ENCODE measurements around the gene GPATCH2.
"Not testable (repeated sequence)": the region's sequence is repeated elsewhere in the genome, so short reads cannot be mapped to it uniquely, and the experiment has no call there.

The GPATCH2 gene

DNA sequence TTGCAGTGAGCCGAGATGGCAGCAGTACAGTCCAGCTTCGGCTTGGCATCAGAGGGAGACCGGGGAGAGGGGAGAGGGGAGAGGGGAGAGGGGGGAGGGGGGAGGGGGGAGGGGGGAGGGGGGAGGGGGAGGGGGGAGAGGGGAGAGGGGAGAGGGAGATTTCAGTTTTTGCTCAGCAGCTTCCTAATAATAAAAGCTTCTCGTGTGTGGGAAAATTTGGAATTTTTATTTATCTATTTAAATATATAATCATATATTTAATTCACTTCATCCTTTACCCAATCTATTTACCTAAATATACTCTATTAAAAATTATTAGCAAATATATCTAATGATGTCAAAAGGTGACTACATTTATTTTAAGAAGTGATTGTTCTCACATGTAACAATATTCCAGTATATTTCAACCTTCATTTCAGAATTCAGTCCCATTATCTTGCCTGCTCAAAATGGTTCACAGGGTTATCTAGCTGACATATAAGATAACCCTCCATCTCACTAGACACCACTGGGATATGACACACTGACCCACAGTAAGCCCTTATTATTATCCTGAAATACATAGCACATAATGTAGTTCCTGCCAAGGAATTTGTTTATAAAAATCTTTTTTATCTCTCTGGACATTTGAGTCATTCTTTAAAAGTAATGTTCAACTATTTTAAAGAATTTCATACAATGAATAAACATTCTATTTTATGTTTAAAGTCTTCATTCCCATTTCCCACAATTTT is 105.9 kb downstream of the GPATCH2 start:
- DNase-seq: no peak

DNA sequence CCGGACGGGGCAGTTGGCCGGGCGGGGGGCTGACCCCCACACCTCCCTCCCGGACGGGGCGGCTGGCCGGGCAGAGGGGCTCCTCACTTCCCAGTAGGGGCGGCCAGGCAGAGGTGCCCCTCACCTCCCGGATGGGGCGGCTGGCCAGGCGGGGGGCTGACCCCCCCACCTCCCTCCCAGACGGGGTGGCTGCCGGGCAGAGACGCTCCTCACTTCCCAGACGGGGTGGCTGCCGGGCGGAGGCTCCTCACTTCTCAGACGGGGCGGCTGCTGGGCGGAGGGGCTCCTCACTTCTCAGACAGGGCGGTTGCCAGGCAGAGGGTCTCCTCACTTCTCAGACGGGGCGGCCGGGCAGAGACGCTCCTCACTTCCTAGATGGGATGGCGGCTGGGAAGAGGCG is 107.0 kb downstream of the GPATCH2 start:
- not testable (repeated sequence) for DNase-seq

DNA sequence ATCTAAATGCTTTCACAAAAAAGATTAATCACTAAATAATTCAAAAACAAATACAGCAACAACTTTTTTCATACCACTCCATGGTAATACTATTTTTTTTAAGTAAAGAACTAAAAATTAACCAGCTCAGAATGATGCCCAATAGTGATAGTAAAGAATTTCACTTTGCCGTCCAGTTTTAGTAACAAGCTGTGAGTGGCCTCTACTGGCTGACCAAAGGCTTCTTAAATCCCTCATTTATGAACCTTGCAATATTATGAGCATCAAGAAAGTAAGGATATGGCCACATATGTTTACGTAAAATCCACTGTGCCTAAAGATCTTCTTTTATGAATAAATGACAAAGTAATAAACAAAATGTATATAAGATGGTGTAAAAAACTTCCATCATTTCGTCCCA is 108.6 kb downstream of the GPATCH2 start:
- DNase-seq: no peak

DNA sequence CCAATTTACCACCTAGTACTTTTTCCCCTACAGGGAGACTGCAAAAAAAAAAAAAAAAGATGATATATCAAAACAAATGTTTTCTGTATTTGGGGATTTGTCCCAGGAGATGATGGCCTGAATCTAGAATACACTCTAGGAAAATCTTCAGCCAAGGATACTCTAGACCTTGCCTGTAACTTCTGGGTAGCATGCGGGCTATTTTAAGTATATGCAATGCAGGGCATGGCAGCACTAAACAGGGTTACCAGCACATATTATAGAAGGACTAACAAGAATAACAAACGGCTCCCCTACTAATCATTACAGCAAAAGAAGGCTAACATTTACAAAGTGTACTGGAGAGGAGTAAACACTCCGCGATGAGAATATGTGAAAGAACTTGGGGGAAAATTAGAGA is 109.6 kb downstream of the GPATCH2 start:
- no peak for DNase-seq

DNA sequence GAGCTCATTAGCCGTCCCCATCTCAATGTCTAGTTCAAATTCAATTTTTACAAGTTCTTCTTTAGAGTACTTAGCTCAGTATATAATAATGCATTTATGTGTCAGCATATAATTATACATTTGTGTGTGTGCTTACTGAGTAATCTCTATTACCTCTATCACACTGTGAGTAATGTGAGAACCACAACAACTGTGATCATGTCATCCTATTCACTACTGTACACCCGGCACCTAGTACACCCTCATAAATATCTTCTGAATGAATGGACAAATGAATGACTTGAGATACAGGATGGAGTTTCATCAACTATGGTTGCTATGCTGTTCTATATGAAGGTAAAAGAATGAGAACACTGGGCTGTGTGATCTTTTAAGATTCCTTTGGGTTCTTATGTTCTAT is 124.0 kb downstream of the GPATCH2 start:
- DNase-seq: no peak

DNA sequence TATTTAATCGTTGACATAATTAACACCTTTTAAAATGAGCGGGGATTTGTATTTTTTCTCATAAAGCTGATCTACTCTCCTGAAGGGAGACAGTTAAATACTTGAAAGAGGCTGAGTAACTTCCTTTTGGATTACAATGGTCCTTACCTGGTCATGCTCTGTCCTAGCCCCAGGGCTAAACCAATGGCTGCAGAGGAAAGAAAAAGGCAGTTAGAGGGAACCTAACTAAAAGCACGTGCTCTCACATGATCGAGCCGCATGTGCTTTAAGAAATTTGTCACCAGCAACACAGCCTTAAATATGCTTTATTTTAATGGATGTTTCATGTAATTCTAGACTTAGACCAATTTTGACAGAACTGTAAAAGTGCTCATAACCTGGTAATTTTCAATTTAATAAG is 132.7 kb downstream of the GPATCH2 start:
- DNase-seq: peak; percentile 54

DNA sequence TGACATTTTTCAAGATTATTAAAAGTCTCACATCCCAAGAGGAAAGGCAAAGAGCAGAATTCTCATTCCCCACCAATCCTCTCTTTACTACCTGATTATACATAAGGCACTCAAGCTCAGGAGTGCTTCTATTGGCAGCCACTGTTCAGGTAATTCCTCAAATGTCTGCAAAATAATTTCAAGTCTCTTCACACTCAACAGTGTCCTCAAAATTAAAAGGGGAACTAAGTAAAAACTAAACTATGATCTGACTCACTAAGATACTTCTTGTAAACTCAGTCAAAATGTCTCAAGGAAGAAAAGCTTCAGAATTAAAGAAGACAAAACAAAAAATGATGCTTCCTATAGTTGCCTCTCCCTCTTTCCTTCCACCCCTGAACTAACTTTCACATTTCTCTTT is 135.6 kb downstream of the GPATCH2 start:
- DNase-seq: no peak

DNA sequence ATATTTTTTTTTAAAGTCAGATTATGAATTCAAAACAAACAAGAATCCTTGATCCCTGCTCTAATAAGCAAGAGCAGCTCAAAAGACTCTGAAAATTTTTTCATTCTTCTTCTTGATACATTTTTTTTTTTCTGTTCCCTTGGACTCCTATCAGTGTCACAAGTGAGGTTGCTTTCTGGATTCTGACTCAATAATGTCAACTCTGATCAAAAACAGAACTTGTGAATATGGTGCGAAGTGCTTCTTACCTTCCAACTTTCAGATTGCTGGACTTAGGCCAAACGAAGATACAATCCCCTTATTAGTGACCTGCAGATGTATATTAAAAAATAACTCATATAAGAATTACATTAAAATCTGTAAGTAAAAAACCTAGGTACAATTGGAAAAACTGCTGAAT is 136.1 kb downstream of the GPATCH2 start:
- no peak for DNase-seq

DNA sequence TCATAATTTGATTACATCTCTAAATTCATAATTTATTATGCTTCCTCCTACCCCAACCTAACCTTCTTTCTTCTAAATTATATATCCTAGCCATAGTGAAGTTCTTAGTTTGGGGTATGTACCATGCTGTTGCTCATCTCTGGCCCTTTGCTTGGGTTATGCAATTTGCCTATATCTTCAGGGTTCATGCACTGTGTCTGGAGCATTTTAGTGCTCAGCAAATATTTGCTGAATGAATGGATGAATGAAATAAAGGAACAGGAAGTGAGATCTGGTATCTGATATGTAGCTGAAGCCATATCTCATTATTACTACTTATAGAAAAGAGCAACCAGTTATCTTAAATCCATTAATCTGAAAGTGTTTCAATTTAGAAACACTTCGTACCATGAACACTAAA is 137.6 kb downstream of the GPATCH2 start:
- no peak for DNase-seq

DNA sequence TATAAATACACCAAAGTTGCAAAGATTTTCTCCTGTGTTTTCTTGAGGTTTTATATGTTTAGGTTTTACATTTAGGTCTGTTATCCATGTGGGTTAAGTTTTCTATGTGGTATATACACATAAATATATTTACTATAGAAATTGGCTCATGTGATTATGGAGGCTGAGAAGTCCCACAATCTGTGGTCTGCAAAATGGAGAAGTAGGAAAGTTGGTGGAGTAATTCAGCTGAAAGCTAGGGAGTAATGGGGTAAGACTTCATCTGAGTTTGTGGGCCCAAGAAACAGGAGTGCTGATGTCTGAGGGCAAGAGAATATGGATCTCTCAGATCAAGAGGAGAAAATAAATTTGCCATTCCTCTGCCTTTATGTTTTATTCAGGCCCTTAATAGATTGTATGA is 146.0 kb downstream of the GPATCH2 start:
- no peak for DNase-seq

DNA sequence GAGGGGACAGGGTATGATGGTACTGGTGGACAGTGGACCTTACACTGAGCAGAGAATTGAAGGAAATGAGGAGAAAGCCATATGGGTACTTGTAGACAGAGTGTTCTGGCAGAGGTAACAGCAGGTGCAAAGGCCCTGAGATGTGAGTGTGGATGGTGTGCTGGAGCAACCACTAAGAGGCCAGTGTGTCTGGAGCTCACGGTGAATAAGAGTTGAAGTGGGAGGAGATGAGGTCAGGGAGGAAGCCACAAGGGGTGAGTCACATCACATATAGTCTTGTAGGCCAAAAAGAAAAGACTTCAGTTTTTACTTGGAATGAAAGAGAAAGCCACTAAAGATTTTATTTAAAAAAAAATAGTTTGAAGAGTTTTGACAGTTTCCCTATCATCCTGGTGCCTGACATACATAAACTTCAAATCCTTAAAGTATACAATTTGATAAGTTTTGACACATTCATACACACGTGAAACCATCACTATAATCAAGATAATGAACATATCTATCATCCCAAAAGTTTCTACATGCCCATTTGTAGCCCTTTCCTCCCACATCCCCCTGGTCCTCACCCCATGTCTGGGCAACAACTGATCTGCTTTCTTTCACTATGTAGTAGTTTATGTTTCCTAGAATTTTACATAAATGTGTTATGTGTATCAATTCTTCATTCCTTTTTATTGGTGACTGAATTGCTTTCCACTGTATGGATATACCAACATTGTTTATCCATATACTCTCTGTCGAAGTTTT is 148.4 kb downstream of the GPATCH2 start:
- DNase-seq: peak; percentile 60

DNA sequence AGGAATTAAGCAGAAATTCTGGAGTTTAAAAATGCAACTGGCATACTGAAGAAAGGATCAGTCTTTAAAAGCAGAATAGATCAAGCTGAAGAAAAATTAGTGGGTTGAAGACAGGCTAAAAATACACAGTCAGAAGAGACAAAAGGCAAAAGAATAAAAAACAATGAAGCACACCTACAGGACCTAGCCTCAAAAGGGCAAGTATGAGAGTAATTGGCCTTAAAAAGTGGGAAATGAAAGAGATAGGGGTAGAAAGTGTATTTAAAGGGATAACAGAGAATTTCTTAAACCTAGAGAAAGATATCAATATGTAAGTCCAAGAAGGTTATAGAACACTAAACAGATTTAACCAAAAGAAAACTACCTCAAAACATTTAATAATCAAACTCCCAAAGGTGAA is 152.4 kb downstream of the GPATCH2 start:
- DNase-seq: no peak

DNA sequence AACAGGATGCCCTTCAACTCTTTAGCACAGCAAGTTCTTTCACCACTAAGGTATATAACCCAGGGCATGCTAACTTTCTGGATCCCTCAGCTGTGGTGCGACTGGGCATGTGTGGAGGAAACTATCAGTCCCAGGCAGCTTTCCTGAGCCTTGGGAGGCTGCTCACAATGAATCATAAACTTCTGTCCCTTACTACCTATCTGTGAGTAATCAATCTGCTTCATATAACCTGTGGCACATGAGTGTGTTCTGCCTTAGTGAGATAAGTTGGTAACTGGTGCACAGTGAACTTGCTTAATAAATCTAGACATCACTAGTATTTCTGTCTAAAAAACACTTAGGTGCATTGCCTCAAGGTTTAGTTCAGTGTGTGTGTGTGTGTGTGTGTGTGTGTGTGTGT is 158.0 kb downstream of the GPATCH2 start:
- DNase-seq: no peak

DNA sequence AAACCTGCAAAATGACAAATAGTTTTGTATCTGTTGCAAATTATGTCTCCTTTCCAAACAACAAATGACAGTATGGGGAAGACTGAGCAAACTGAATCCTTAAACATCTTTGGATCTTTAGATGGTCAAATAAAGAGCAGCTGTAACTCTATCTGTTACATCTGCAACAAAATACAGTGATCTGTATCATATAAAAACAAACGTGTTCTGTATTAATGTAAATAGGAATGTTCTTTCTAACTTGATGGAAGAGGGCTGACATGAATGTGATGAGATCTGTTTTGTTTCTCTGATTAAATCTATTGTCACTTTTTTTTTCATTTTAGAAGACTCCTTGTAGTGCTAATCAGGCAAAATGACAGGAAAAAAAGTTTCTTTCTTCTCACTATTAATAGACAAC is 159.5 kb downstream of the GPATCH2 start:
- DNase-seq: no peak

DNA sequence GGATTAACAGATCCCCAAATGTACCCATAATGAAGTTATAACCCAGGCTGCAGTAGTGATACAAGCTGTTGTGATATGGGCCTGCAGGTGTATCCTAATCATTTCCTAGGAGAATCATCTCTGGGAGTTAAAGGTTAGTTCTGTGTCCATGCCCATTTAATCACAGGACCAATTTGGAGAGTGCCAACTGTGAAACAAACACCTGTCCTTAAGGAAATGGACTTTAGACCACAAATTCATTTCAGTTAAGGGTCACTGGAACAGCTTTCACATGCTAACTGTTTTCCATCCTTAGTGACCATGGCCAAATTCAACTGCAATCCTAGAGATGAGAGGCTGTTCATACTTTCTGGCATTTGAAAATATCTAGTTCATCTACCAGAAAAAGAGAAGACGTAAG is 160.9 kb downstream of the GPATCH2 start:
- DNase-seq: no peak

DNA sequence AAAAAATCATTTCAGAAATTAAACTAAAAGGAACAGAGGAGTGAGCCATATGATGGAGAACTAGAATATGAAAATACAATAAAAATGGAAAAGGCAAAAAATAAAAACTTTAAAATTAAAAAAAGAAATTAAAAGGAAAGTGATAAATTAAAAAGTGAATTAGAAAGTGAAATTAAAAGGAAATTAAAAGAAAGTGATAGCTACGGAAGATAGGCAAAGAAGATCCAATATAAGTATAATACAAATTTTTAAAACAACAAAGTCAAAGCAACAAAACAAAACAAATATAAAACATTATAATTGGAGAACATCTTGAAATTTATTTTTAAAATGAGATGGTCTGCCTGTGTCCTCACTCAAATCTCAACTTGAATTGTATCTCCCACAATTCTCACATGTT is 165.8 kb downstream of the GPATCH2 start:
- DNase-seq: no peak

DNA sequence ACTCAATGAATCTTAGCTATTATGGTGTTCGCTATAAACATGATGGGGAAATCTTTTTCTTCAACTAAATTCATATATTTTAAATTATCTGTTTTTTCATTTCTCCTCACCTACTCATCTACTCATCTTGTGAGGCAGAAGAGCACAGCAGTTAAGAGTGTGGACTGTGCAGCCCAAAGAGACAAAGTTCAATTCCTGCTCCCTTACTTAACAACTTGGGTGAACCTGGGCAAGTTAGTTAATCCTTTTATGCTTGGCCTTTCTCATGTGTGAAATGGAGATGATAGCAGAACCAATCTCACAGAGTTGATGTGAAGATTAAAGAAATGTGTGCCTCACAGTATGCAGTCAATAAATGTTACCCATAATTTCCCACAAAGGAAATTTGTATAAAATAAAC is 168.2 kb downstream of the GPATCH2 start:
- DNase-seq: no peak

DNA sequence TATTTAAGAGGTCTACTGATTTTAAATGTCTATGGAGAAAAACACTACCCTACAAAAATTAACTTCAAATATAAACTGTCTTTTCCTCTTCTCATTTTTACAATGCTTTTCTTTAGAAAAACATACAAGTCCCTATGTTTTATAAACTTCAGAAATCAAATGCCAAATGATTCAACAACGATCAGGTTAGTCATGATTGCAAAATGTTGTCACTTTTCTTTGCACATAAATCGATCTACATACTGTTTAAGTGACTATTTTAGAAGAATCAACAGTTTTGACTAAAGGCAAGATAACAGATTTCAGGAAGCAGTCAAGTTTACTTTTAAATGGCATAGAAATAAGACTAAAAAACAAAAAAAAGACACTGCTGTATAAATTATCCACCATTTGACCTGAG is 168.7 kb downstream of the GPATCH2 start:
- no peak for DNase-seq

DNA sequence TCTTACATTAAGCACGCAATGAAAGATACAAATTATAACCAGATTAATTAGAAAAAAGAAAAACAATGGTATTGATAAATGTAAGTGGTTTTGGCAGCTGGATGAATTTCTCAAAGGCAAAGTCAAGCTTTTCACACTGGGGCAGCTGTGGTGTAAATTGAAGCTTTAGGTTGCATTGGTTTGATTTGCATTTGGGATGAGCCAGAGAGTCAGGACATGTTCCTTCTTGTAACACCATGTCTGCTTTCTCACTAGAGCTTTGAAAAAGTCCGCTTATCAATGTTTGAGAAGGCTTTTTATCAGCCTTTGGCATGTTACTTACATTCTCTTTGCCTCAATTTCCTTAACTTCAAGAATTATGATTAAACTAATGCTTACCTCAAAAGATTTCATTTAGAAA is 173.9 kb downstream of the GPATCH2 start:
- no peak for DNase-seq

DNA sequence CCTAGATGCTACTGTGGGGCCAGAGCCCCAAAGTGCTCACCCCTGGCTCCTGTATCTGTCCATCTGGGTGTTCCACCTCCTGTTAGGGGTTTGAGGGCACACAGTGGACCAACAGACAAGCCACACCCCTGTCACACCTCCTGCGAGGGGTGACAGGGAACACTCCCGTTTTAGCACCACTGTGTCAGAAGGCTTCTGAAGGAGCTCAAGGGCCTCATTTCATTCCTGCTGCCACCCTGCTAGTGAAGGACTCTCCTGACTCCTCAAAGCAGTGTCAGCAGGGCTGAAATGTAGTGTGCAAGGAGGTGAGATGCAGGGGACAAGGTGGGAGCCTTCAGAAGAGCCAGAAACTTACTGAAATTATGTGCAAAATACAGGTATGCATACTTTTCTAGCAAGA is 174.6 kb downstream of the GPATCH2 start:
- DNase-seq: no peak

DNA sequence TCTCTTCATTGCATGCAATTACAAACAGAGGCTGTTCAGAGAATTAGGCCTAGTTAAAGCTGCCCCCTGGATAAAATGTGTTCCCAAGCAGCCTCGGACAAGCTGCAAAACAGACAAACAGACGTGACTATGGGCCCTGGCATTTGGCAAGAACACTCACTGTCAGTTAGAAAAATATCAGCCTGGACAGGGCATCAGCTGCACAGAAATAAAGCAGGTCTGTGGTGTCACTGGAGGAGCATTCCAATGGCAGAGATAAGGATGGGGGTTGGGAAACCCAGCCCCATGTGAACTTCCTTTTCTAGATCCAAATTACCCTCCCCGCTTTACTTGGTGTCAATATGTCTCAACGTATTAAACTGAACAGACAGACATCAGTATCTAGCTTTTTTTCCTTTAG is 177.1 kb downstream of the GPATCH2 start:
- peak; percentile 95 for DNase-seq

DNA sequence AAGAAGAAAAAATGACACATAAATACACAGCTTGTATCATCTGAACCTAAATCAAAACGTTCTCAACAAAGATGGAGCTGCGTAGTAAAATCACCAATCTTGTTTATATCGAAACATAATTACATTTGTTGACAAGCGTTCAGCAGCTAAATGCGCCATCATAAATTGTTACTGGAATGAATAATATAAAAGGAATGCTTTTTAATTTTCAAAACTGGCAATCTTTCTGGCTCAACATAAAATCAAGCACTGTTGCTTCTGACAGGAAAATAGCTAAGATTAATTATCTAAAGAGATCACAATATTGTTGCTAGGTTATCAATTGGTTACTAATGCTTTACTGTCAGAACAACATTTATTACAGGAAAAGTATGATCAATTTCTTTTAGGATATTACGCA is 181.5 kb downstream of the GPATCH2 start:
- DNase-seq: no peak

DNA sequence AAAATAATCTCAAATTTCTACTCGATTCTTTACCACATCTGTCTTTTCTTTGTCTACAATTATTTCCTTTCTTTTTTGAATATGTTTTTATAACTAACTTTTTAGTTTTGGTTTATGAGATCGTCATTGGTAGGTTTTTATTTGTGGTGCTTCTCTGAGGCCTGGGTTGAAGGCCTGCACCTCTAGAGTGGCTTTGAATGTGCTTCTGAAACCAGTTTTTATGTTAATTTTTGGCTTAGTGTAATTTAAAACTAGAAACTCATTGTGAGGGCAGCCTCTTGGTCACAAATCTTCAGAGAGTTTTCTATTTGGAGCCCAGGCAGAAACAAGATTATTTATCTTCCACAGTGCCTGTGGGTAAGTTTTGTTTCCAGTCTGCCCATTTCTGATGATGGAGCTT is 187.0 kb downstream of the GPATCH2 start:
- no peak for DNase-seq

DNA sequence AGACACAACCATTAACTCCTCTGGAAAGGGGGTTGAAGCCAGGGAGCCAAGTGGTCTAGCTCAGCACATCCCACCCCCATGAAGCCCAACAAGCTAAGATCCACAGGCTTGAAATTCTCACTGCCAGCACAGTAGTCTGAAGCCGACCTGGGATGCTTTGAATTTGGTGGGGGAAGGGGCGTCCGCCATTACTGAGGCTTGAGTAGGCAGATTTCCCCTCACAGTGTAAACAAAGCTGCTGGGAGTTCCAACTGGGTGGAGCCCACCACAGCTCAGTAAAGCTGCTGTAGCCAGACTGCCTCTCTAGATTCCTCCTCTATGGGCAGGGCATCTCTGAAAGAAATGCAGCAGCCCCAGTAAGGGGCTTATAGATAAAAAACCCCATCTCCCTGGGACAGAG is 193.5 kb downstream of the GPATCH2 start:
- DNase-seq: no peak

DNA sequence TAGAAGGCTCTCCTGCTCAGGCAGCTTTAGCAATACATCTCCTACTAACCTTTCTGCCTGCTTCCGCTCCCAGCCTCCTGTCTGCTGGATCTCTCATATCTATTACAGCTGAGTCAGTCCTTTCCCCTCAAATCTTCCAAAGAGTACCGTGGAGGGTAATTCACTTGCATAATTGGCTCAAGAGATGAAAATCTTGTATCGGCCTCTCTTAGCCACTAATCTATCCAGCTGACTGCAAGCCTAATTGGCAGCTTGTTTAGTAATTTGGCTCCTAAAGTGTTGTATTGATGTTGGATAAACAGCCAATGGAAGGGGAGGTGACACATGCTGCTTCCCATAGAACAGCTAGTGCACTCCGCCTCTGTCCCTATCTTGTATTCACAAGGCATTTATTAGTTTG is 195.7 kb downstream of the GPATCH2 start:
- DNase-seq: peak; percentile 60

Data from islet precursor cell (in vitro differentiated cells).